ENCODE data around the gene FASTK.
"Not testable (repeated sequence)": the region's sequence is repeated elsewhere in the genome, so short reads cannot be mapped to it uniquely, and the experiment has no call there.

FASTK gene

DNA sequence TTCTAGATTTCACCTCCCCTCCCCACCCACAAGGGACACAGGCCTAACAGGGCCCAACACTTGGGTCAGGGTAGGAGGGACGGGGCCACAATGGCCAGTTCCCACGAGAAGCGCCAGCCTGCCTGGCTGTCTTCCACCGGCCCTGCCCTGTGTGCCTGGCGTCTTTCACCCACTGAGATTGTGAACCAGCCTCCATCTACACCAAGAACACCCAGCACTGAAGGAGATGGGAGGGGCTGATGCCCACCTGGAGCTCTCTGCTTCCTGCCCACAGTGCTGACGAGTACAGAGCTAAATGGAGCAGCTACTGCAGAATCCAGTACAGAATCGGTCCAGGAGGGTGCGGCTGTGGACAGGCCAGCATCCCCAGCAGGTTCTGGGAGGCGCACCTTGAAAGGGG, 34.6 kb downstream of the FASTK start:
- DNase-seq: no peak

DNA sequence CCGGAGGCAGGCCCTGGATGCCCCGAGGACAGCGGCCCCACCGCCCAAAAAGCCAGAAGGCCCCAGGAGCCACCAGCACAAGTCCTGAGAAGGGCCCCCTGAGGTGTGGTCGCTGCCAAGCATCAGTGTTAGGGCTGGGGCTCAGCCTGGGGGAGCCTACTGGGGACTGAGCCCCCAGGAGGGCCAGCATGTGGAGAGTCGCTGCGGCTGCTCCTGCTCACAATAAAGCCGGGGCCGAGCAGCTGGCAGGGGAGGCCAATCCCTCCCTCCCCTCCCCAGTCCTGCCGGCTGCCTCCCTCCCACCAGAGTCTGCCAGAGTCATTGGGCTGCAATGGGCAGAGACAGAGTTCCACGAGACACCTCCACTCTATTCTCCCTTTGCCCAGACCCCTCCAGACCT, 35.3 kb downstream of the FASTK start:
- no peak for DNase-seq

DNA sequence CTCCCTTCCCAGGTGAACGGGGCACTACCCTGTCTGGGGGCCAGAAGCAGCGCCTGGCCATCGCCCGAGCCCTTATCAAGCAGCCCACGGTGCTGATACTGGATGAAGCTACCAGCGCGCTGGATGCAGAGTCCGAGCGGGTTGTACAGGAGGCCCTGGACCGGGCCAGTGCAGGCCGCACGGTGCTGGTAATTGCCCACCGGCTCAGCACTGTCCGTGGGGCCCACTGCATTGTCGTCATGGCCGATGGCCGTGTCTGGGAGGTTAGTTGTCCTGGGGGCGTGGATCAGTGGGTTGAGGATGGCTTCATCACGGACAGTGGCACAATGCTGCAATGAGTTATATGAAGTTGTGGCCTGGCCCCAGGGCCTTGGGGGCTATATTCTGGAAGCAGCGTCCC, 36.6 kb downstream of the FASTK start:
- no peak for DNase-seq

DNA sequence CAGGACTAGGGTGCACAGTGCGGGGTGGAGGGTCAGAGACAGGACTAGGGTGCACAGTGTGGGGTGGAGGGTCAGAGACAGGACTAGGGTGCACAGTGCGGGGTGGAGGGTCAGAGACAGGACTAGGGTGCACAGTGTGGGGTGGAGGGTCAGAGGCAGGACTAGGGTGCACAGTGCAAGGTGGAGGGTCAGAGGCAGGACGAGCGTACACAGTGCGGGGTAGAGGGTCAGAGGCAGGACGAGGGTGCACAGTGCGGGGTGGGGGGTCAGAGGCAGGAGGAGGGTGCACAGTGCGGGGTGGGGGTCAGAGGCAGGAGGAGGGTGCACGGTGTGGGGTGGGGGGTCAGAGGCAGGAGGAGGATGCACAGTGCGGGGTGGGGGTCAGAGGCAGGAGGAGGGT, 37.2 kb downstream of the FASTK start:
- not testable (repeated sequence) for DNase-seq

DNA sequence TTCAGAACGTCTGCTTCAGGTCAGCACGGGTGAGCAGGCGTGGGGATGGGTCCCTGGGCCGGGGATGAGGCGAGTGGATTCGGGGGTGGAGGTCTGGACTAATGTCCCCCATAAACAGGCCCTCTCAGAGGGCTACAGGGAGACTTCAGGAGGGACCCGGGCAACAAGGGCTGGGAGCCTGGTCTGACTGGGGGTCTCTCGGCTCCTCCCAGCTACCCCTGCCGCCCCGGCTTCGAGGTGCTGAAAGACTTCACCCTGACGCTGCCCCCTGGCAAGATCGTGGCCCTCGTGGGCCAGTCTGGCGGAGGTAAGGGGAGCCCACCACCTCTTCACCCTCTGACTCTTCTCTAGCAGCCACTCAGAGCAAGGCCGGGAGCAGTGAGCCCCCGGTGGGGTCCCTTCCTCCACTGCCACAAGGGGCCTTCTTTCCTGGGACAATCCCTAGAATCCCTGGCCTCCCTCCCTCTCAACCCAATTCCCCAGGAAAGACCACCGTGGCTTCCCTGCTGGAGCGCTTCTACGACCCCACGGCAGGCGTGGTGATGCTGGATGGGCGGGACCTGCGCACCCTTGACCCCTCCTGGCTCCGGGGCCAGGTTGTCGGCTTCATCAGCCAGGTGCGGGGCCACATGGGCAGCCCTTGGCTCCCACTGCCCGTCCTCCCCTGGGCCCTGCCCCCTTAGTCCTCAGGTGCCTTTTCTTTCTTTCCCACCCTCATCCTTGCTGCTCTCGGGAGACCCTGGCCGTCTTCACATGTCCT, 39.8 kb downstream of the FASTK start:
- no peak for DNase-seq

DNA sequence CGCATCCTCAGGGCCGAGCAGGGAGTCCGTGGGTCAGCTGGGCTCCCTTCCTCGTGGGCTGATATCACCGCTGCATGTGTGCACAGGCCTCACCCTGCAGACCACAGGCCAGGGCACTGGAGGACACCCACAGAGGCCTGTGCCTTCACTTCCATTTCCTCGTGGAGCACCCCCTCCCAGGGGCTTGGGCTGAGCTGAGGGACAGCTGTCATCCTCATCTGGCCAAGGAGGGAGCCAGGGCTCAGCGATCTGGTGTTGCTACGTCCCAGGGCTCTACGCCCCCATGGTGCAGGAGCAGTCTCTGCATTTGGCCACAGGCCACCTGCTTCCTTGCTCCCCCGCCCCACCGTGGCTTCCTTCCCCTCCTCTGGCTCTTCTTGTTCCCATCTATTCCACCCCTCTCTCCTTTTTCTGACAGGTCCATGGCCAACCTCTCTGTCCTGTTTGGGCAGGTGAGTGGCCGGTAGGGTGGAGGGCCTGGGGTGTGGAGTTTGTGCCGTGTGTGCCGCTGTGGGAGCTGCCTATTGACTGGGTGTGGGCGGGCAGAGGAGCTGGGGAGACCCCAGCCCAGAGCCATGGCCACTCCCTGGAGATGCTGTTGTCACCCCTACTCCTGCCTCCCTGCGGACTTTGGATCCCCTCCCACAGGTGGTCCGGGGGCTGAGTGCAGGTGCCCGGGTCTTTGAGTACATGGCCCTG, 40.6 kb downstream of the FASTK start:
- no peak for DNase-seq

DNA sequence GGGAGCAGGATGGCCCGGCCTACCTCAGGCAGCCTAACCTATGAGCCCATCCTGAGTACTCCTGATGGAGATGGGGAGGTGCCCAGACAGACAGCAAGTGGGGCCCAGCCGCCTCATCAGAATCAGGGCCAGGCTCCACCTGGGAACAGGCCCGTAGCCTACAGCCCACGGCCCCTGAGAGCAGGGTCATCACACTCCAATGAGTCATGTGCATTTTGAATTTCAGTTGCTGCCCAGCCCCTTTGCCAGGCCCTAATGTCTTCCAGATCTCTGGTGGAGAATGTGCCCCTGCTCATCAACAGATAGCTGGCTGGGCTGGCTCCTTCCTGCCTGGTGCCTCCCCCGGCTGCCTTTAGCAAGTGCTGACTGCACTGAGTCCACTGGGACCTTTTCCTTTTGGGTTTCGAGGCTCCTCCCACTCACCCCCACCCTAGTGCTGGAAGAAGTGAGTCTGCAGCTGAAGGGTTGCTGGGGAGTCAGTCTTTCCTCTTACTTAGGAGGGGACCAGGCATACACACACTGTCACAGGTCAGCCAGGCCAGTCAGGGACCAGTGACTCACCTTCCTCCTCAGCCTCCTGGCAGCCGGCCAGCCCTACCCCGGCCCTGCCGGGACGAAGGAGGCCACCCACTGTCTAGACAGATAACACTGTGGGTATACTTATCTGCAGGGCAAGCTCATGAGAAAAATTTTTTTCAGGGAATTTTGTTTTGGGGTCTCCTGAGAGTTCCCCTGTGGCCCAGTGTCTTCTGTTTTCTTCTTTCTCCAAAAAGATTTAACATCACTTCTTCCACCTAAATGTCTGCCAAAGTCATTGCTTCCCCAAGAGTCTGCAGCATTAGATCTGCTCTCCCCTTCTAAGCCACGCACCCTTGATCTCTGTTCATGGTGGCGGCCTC, 41.4 kb downstream of the FASTK start:
- DNase-seq: peak; percentile 57

DNA sequence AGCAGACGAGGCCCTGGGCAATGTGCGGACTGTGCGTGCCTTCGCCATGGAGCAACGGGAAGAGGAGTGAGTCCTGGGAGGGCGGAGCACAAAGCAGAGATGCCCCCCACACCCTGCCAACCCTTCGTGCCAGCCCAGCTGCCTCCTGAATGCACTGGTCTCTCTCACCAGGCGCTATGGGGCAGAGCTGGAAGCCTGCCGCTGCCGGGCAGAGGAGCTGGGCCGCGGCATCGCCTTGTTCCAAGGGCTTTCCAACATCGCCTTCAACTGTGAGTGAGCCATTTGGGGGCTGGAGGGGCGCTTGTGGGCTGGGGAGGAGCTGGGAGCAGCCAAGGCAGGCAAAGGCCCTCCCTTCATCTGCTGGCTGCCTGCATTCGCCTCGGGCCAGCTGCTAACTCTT, 44.7 kb downstream of the FASTK start:
- DNase-seq: no peak

DNA sequence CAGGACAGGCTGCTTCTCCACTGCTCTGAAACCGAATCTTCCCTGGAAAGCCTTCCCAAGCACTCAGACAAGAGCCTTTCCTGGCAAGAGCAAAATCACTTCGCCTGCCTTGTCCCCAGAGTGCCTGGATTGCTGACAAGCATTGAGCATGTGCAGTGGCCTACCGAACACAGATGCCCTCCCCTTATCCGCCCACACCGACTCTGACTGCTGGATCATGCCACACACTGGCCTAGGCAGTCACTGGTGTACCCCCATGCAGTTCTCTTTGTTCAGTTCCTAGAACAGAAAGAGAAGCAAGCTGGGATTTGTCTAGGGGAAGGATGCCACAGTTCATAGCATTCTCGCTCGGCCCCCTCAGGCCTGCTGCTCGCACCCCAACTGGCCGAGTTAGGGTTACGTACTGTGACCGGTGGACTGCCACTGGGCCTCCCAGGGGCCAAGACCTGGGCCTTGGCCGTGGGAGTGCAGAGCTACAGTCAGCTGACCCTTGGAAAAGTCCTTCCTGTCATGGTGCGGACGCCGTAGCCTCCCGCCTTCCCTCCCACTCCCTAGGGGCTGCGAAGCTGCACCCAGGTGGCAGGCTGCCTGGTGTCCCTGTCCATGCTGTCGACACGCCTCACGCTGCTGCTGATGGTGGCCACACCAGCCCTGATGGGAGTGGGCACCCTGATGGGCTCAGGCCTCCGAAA, 45.4 kb downstream of the FASTK start:
- DNase-seq: no peak

DNA sequence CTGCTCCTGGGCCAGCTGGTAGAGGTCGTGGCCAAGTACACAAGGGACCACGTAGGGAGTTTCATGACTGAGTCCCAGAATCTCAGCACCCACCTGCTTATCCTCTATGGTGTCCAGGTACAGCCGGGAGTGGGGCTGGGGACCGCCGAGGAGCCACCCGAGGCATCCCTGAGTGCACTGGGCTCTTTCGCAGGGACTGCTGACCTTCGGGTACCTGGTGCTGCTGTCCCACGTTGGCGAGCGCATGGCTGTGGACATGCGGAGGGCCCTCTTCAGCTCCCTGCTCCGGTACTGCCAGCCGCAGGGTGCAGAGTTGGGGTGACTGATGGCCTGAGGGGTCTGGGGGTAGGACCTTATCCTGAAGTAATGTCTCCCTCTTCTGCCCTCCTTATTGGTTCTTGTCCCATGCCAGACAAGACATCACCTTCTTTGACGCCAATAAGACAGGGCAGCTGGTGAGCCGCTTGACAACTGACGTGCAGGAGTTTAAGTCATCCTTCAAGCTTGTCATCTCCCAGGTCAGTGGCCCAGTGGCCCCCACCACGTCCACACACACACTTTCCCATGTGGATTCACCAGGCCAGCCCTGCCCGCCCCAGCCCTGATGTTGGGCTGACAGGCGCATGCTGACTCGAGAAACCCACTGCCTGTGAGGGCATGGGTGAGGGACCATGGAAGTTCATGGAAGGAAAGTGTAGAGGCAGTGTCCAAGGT, 46.1 kb downstream of the FASTK start:
- DNase-seq: no peak

DNA sequence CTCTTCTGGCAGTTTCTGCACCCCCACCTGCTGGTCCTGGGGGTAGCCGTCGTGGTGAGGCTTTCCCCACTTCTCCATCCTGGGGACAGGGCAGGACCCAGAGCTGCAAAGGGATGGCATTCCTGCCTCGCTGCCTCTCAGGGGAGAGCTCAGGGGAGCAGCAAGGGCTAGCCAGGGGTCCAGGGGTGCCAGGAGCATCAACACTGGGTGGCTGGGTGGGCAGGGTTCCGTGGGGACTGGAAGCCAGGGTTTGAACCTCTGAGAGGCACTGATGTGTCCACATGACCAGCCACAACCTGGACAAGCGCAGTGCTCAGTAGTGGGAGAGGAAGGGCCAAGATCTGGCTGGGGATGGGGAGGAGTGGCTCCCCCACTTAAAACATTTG, 46.8 kb downstream of the FASTK start:
- no peak for DNase-seq

DNA sequence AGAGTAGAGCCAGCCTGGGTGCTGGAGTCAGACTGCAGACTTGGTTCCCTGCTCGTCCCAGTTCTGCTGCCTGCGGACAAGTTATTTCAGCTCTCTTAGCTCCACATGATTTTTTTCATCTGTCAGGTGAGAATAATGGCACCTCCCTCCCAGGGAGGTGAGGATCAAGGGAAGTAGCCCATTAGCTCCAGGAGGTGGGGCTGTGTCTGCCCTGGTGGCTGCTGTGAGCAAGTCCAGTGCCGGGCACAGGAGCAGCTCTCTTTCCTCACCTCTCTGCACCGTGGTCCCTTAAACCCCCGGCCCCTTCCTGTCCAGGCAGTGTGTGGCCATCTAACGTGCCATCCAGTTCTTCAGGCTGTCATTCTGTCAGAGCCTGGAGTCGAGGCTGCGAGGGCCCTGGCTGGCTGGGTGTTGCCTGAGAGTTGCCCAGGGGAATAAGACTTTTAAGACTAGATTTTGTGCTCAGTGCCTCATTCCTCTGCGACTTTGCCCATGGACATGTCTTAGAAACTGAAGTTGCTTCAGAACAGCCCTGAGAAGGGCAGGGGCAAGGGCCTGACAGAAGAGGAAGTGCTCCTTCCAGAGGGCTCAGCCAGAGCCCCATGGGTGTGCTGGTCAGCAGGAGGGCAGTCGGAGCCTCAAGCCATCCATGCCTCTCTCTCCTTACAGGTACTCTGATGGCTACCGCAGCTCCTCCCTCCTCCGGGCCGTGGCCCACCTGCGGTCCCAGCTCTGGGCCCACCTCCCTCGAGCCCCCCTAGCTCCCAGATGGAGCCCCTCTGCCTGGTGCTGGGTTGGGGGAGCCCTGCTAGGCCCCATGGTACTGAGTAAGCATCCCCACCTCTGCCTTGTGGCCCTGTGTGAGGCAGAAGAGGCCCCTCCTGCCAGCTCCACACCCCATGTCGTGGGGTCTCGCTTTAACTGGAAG, 47.4 kb downstream of the FASTK start:
- no peak for DNase-seq

DNA sequence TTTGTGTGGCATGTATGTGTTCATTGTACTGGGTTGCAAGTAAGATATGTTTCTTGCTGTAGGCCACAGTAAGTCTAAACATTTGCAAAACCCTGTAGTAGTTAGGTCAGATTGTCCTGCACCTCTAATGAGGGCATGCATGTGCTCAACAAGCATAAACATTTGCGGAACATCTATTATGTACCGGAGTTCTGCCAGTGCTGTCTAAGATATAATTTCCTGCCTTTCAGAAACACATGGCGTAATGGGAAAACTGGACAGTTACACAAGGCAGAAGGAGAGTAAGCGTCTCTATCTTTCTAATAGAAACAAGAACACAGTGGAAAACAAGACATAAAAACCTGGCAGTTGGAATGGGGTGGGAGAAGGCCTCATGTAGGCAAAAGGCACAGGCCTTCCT, 49.6 kb downstream of the FASTK start:
- DNase-seq: no peak

DNA sequence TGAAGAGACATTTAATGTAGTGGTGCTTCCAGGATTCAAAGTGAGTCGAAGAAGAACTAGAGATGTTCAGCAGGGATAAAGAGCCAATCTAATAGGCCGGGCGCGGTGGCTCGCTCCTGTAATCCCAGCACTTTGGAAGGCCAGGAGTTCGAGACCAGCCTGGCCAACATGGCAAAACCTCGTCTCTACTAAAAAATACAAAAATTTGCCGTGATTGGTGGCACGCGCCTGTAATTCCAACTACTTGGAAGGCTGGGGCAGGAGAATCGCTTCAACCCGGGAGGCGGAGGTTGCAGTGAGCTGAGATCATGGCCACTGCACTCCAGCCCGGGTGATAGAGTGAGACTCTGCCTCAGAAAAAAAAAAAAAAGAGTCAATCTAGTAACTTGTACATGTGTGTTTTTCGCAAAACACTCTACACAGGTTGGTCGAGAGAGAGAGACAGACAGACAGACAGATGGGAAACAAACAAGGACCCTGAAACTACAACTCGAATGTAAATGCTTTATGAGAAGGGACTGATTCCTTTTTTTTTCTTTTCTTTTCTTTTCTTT, 51.6 kb downstream of the FASTK start:
- no peak for DNase-seq

DNA sequence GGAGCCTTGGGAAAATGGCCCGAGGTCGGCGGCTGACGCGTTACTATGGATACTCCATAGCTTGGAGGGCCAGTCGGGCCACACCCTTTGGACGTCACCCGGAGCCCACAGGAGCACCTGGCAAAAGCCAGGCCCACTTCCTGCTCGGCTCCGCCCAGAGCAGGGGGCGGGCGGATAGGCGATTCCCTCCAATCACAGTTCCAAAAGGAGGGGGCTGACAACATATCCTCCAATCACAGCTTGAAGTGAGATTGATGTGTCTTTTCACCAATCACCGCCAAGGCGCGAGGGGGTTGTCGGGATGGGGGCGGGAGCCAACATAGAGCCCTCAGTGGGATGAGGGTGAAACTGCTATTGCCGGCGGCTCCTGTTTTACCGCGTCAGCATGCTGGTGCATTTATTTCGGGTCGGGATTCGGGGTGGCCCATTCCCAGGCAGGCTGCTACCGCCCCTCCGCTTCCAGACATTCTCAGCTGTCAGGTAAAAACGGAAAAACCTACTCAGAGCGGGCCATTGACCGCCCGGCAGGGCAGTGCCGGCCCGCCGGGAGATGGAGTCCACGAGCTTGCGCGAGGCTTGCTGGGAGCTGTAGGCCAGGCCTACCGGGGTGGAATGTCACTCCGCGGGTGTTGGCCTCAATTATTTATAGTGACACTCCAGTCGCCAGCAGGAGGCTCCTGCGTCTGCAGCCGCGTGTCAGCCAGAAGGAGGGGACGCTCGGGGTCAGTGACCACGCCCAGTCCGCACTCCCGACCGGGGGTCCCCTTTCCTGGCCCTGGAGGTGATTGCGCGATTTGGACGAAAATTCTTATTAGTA, 52.3 kb downstream of the FASTK start, which contains the start of gene ABCB8:
Gene ABCB8 (plus strand): TSS at position 320 of the 817 bp plus-strand sequence. CDS start 66 bp downstream, at position 386.
- peak; percentile 92 for DNase-seq

DNA sequence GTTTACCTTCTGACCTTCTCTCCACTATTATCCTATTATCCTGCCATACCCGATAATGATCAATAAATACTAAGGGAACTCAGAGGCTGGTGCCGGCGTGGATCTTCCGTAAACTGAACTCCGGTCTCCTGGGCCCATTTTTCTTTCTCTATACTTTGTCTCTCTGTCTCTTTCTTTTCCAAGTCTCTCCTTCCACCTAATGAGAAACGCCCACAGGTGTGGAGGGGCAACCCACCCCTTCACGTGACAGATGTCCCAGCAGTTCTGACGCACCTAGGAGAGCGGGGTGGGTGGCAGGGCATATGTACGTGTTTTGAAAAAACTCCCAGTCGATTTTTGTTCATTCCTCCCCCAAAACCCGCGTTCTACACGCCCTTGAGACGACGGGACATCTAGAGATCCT, 52.9 kb downstream of the FASTK start:
- DNase-seq: not testable (repeated sequence)

DNA sequence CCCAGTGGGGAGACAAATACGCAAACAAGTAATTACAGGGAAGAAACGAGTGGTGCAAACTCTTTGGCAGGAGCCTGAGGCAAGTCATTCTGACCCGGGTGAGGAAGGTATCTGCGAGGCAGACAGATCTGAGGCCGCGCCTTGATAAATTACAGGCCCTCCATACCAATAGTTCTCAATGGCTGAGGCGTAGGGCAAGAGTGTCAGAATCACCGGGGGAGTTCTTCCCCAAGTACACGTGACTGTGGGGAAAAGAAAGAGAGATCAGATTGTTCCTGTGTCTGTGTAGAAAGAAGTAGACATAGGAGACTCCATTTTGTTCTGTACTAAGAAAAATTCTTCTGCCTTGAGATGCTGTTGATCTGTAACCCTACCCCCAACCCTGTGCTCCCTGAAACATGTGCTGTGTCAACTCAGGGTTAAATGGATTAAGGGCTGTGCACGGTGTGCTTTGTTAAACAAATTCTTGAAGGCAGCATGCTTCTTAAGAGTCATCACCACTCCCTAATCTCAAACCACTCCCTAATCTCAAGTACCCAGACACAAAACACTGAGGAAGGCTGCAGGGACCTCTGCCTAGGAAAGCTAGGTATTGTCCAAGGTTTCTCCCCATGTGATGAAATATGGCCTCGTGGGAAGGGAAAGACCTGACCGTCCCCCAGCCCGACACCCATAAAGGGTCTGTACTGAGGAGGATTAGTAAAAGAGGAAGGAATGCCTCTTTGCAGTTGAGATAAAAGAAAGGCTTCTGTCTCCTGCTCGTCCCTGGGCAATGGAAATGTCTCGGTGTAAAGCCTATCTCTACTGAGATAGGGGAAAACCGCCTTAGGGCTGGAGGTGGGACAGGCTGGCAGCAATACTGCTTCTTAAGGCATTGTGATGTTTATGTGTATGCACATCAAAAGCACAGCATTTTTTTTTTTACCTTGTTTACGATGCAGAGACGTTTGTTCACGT, 53.6 kb downstream of the FASTK start:
- DNase-seq: not testable (repeated sequence)
